ENCODE measurements around the gene MICU1.
A peak's percentile ranks its signal among the peaks of the same experiment; 100 is the strongest.
"Not testable (repeated sequence)": the region's sequence is repeated elsewhere in the genome, so short reads cannot be mapped to it uniquely, and the experiment has no call there.

MICU1 gene

DNA sequence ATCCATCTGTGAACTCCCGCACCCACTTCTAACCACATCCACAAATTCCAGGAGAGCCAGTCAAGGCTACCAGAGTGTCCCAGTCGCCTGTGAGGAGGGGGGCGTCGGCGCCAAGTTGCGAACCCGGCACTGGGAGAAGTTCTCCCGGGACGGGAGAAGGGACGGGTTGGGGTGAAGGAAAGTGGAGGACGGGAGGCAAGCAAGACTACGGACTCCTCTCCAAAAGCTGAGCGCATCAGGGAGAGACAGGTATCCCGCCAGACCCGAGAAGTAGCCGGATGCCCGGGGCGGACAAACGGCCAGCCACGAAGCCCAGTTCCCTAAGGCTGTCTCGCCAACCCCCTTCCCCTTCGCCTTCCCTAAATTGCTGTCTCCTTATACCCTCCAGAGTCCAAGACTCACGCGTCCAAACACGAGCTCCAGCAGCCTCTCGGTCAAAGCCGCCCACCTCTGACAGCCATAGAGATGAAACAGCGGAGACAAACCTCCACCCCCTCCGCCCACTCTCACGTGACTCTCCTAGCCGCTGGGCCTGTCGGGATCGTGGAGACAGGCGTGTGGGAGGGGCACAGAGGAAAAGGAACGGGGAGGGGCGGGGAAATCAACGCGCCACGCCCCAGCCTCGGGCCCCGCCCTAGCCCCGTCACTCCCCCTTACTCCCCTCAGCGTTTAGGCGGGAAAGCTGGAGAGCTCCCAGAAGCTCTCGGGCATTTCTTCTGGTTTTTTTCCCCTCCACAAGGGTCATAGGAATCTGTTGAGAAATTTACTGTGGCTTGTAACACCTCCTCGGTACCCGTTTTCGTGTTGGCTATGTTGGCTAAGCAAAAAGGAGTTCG lies at the start of gene MICU1:
Gene MICU1, minus strand, starts transcription at position 472 of the 836 bp plus-strand sequence. CDS start 59,286 bp downstream, outside the sequence.
- DNase-seq: peak; percentile 90

DNA sequence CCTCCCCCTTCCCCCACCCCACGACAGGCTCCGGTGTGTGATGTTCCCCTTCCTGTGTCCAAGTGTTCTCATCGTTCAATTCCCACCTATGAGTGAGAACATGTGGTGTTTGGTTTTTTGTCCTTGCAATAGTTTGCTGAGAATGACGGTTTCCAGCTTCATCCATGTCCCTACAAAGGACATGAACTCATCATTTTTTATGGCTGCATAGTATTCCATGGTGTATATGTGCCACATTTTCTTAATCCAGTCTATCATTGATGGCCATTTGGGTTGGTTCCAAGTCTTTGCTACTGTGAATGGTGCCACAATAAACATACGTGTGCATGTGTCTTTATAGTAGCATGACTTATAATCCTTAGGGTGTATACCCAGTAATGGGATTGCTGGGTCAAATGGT lies 48.3 kb upstream of the MICU1 start:
- DNase-seq: not testable (repeated sequence)

DNA sequence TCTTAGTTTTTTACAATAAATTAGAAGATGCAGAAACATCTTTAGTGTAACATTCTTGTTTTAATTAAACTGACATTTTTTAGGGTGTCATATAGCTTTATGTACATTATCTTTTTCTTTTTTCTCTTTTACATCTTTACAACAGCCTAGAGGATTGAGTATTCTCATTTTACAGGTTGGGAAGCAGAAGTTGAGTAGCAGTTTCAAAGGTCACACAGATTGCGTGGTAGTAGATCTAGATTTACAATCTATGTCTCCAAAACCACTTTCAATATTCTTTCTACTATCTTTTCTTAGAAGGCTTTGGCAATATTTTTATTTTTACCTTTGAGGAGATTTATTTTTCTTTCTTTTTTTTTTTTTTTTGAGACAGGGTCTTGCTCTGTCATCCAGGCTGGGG lies 47.4 kb upstream of the MICU1 start:
- DNase-seq: no peak

GRCh38 chr10:72667207-72667864 lies 41.5 kb upstream of the MICU1 start:
- DNase-seq: no peak

GRCh38 chr10:72665925-72666324 lies 40.0 kb upstream of the MICU1 start:
- DNase-seq: no peak

DNA sequence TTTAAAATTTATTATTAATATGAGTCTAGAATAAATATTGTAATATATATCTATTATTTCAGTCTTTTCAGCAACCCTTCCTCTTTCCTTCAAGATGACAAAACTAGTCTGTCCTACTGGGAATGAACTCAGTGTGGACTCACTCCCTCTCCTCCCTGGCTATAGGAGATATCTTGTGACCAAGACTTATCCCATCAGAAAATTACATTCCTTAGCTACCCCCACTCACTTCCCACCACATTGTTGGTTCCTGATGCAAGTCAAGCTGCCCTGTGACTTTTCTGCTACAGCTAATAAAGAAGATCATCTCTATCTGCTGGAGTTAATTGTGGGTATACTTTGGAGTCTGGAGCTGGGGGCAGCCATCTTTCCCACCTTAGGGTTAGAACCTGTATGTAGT lies 38.1 kb upstream of the MICU1 start:
- no peak for DNase-seq

DNA sequence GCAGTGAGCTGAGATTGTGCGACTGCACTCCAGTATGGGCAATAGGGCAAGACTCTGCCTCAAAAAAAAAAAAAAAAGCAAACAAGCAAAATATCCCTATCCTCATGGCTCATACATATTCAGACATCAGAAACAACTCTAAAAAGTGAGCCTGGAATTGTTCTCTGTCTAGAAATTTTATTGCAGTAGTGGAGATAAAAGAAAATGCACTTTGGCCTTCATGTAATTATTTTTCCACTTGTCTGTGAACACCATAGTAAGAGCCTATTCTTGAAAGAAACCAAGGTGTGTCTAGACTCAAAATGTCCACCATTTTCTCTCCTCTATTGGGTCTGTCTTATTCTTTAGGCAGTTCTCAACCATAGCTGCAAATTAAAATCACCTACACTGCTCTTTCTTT lies 35.6 kb upstream of the MICU1 start:
- DNase-seq: no peak

GRCh38 chr10:72660220-72660619 lies 34.3 kb upstream of the MICU1 start:
- DNase-seq: no peak

DNA sequence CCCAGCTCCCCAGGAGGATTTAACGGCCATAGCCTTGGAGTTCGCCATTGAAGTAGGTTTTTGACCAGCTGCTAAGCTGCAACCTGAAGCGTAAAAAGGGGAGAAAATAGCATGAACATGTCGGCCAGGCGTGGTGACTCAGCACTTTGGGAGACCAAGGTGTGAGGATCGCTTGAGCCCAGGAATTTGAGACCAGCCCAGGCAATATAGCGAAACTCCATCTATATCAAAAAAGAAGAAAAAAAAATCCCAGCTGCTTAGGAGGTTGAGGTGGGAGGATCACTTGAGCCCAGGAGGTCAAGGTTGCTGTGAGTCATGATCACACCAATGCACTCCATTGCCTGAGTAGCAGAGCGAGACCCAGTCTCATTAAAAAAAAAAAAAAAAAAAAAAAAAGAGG lies 33.8 kb upstream of the MICU1 start:
- DNase-seq: no peak

- DNase-seq: no peak
These were observed 33.0 kb upstream of the MICU1 start for GRCh38 chr10:72658696-72659400.

GRCh38 chr10:72654720-72655119 lies 28.8 kb upstream of the MICU1 start:
- no peak for DNase-seq

DNA sequence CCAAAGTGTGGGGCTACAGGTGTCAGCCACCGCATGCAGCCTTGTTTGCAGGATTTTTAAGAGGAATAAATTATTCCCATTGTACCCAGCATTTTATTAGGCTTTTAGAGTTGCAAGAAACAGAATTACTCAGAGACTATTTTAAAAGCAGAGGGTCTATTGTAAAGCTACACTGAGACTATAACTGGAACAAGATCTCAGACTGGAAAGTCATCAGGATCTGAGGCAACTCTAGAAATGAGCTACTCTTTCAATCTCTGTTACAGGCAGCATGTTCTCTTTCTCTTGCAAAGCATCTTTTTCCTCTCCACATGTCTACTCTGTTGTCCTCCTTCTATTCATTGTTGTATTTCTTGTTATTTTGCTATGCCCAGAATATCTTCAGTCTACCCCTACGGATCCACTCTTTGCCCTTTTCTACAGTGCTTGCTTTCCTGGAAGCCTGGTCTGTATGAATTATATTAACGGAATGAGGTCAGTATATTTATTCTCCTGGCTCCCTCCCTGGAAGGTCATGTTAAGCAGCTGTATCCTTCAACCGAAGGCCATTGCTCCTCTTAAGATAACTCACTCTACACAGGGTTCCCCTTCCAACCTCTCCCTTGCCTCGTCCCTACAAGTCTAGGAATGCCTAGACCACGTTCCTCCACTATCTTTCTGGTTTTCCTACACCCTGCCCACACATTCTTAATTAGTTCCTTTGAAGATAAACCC lies 27.7 kb upstream of the MICU1 start:
- DNase-seq: no peak

DNA sequence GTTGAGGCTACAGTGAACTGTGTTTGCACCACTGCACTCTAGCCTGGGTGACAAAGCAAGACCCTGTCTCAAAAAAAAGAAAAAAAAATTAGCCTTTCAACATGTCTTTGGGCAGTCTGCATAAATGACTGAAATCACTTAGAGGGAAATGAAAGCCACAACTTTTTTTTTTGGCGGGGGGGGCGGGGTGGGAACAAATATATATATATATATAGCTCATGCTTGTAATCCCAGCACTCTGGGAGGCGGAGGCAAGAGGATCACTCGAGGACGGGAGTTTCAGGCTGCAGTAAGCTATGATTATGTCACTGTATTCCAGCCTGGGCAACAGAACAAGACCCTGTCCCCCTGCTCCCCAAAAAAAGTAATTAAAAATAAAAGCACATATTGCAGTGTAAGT lies 23.4 kb upstream of the MICU1 start:
- no peak for DNase-seq

DNA sequence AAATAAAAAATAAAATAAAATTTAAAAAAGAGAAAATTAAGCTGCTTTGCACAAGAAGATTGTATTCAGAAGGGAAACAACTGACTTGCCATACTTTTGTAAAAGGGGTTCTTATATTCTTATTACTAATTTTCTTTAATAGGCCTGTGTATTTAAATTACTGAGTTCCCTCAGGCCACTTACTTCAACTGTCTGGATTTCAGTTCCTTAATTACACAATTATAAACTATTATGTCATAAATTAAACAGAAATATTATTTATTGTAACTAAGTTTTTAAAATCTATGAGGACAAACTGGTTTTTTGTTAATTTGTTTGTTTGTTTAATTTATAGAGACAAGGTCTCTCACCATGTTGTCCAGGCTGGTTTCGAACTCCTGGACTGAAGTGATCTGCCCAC lies 22.4 kb upstream of the MICU1 start:
- no peak for DNase-seq

DNA sequence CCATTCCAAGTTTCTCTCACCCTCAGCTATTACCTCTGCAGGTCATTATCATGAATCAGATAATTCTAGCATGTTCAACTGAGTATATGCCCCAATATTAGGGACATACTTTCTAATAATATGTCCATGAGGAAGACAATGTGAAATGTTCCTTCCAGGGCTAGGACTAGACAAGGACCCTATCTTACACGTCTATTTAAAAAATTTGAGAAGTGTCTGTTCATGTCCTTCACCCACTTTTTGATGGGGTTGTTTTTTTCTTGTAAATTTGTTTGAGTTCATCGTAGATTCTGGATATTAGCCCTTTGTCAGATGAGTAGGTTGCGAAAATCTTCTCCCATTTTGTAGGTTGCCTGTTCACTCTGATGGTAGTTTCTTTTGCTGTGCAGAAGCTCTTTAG lies 21.1 kb upstream of the MICU1 start:
- DNase-seq: not testable (repeated sequence)

- no peak for DNase-seq
These were observed 19.5 kb upstream of the MICU1 start for GRCh38 chr10:72645263-72645858.

- DNase-seq: no peak
These were observed 16.4 kb upstream of the MICU1 start for GRCh38 chr10:72642318-72642717.

DNA sequence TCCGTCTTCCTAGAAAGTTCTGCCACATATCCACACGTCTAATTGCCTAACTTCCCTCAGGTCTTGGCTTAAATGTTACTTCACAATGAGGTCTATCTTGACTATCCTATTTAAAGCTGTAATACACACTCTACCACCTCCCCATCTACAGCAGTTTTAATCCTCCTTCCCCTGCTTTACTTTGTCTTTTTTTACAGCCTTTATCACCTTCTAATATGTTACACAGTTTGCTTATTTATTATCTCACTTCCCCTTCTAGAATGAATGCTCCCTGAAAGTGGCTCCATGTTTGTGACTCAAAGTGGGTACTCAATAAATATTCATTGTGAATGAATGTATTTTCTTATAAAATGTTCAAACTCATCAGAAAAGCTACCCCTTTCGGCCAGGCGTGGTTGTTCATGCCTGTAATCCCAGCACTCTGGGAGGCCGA lies 13.6 kb upstream of the MICU1 start:
- no peak for DNase-seq

GRCh38 chr10:72638586-72639440 lies 12.9 kb upstream of the MICU1 start:
- DNase-seq: no peak

DNA sequence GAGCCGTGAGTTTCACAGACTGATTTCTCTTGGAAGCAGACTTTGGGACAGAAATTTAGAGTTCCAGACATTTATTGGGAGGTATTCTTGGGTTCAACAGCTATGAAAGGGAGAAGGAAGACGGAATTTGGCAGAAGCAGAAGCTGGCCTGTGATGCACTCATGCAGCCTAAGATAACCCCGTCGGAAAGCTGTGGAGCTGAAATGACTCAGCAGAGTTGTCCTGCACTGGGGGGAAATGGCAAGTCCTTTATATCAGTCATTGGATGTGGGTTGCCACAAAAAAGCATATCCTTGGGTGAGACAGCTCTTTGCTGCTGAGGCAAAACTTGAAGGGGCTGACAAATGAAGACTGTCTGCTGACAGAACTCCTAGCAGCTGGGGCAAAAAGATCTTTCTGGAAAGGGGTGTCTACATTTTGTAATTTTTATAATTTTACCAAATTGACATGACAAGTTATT lies 11.5 kb upstream of the MICU1 start:
- DNase-seq: no peak

GRCh38 chr10:72630144-72630543 lies 4.3 kb upstream of the MICU1 start:
- no peak for DNase-seq

DNA sequence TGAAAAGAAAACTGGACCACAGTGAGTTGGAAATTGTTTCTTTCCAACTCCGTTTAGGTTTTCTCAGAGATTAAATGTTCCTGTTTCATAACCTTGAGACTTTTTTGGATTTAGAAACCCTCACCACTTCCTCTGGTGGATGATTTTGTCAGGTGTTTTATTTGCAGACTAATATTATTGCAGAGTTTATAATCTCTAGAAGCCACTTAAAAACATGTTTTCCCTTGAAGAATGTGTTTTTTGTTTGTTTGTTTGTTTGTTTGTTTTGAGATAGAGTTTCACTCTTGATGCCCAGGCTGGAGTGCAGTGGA lies 520 bp upstream of the MICU1 start:
- no peak for DNase-seq

All from NCI-H1092 (cell line).